ENCODE results near the gene RHBDL3.
A peak's percentile ranks its signal among the peaks of the same experiment; 100 is the strongest.

DNA sequence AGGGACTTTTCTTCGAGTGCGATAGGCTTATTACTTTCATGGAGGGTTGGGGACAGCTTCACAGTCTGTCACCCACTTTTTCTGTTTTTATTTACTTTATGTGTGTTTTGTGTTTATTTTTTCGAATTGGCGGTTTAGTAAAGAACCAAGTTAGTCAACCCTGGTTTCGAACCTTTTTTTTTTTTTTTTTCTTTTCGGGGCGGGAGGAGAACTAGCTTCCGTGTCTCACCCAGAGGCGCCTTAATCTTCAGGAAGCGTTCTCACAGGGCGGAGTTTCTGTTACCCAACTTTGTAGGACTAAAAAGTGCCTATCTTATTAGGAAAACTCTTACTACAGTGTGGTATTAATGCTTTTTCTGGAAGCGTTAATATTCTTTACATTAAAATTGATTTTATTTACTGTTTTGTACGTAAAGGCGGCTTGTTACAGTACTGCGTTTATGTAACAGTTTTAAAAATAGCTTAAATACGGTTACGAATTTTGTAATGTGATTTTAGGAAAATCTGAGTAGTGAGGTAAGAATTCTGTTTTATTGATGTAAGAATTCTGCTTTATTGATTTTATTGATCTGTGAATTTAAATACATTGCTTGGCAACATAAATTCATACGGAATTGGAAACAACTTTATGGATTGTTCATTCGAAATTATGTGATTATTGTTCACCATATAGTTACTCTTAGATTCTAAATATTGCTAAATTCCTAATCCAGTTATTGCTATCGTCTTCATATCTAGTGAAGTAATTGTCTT, 85.2 kb downstream of the RHBDL3 start:
- TF ChIP-seq TAF1 (IDR thresholded peaks at IDR 0.05; ENCODE audit: low read depth, low read length): 0 out of 2 replicates have a peak, but pooled peaks have one; percentile 32
- TF ChIP-seq POLR2A (IDR thresholded peaks at IDR 0.05; ENCODE audit: low read depth, low read length): no peak
- TF ChIP-seq POLR2AphosphoS5 (IDR thresholded peaks at IDR 0.05; ENCODE audit: low read depth, low read length): no peak
- TF ChIP-seq POU2F2 (IDR thresholded peaks at IDR 0.05; ENCODE audit: low read depth, low read length): no peak
- TF ChIP-seq SPI1 (IDR thresholded peaks at IDR 0.05; ENCODE audit: low read depth, low read length): no peak
